Cardiac muscle cell (in vitro differentiated cells and primary cell): ENCODE results near the gene GLRA2. TPM values are rescaled to one million over a fixed set of nuclear protein-coding genes. Genes with fewer than 3 reads are reported as not detected.

Experiments
- DNase-seq, 2 donors: peaks; one replicate each; pipeline versions ENCODE4 v3.0.0 to v3.0.0-alpha.2; 2010 to 2017; ENCODE audit warnings: low read depth in 1 of 2, low spot score in 1 of 2
- H3K27ac ChIP-seq: fragments of 200-600 bp; sonication (generic); 2 replicates; pipeline ENCODE4 v1.5.1; 2016
- H3K27me3 ChIP-seq: fragments of 200-600 bp; sonication (generic); 2 replicates; pipeline ENCODE4 v1.6.0; 2016; ENCODE audit warnings: control low read depth
- H3K36me3 ChIP-seq: fragments of 200-600 bp; sonication (generic); 2 replicates; pipeline ENCODE4 v1.5.1; 2016; ENCODE audit warnings: control low read depth
- H3K4me1 ChIP-seq: fragments of 200-600 bp; sonication (generic); 2 replicates; pipeline ENCODE4 v1.8.1; 2017; ENCODE audit warnings: low read depth, mild to moderate bottlenecking, mixed run types
- H3K4me3 ChIP-seq: fragments of 200-600 bp; sonication (generic); 2 replicates; pipeline ENCODE4 v1.5.1; 2016; ENCODE audit warnings: mild to moderate bottlenecking
- H3K9me3 ChIP-seq: fragments of 200-600 bp; sonication (generic); 2 replicates; pipeline ENCODE4 v1.5.1; 2017; ENCODE audit warnings: low read depth, mild to moderate bottlenecking, control low read depth
- CTCF ChIP-seq: IDR thresholded peaks from 2 replicates; pipeline ENCODE4 v1.5.1; 2012; ENCODE audit warnings: low read depth, mild to moderate bottlenecking, low read length
- polyA plus RNA-seq: library from polyadenylated mRNA; unstranded; fragments of >200 nt; fragmentation: Nextera tagmentation; extraction: Ambion mirVana; gene quantifications from 2 replicates; pipeline ENCODE4 v1.2.1, GENCODE V29; 2016
- total RNA-seq: library from RNA; depleted of rRNA; stranded (reverse); fragments of >200 nt; gene quantifications from 2 replicates; pipeline ENCODE4 v1.2.3, GENCODE V29; 2016

The GLRA2 gene
- total and polyA plus RNA-seq, 2 experiments from 2014 or later: 0.12 to 0.15 TPM

- H3K4me1 ChIP-seq: no peaks in the 10 kb centered on the region
- H3K4me3 ChIP-seq: no peak overlapping the region
- H3K27ac ChIP-seq: no peak overlapping the region
- H3K9me3 ChIP-seq: no peaks in the 10 kb centered on the region
- no peaks in the 10 kb centered on the region for H3K36me3 ChIP-seq
- no peaks in the 10 kb centered on the region for H3K27me3 ChIP-seq
- no peak for TF ChIP-seq CTCF
- DNase-seq: no peak
Observed at GRCh38 chrX:14698790-14699189, 169.5 kb downstream of the GLRA2 start.

- Histone ChIP-seq H3K27me3 (no peaks in the 10 kb centered on the region), H3K27ac (no peak overlapping the region), H3K4me3 (no peak overlapping the region), H3K9me3 (no peaks in the 10 kb centered on the region), H3K36me3 (no peaks in the 10 kb centered on the region), H3K4me1 (no peaks in the 10 kb centered on the region)
- TF ChIP-seq CTCF: no peak
- no peak for DNase-seq
Observed at GRCh38 chrX:14700982-14701381, 171.6 kb downstream of the GLRA2 start.

DNA sequence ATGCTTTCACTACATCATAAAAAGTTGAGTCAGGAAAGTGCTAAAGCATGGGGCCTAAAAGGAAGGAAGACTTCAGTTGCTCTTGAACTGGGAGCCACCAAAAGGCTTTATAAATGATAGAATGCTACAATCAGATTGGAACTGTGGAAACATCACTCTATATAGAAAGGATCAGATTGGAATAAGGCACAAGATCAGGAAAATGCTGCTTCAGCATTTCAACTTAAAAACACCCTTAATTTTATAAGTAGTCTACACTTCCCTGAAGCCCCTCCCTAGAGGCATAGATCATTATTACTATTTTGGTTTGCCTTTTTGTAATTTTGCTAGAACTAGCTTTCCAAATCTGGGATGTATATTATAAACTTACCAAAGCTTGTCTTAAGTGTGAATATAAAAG, 172.8 kb downstream of the GLRA2 start:
- H3K36me3 ChIP-seq: no peaks in the 10 kb centered on the region
- no peaks in the 10 kb centered on the region for H3K4me1 ChIP-seq
- TF ChIP-seq CTCF: no peak
- H3K9me3 ChIP-seq: peaks cover 3% of the 10 kb centered on the region
- no peak overlapping the region for H3K27ac ChIP-seq
- H3K4me3 ChIP-seq: no peak overlapping the region
- no peaks in the 10 kb centered on the region for H3K27me3 ChIP-seq
- DNase-seq: no peak

GRCh38 chrX:14712096-14712495, 182.8 kb downstream of the GLRA2 start:
- Histone ChIP-seq H3K9me3 (no peaks in the 10 kb centered on the region), H3K4me3 (no peak overlapping the region), H3K27me3 (no peaks in the 10 kb centered on the region), H3K36me3 (no peaks in the 10 kb centered on the region), H3K4me1 (no peaks in the 10 kb centered on the region), H3K27ac (no peak overlapping the region)
- DNase-seq: no peak
- TF ChIP-seq CTCF: no peak

DNA sequence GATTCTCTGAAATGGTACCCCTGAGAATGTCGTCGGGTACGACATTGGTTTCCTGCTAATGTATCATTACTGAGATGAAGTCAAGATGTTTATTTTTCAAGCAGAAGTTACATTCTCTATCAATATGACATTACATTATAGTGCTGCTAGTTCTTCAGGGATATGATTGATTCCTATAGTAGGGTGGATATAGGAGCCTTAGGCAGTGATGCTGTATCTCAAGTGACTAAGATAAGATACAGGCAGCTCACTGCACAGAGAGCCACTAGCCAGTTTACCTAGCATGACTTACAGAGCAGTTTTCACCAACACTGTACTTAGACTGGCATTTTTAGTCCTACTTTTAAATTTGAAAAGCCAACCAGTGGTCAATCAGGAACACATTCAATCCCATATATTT, 188.6 kb downstream of the GLRA2 start:
- TF ChIP-seq CTCF: no peak
- no peak overlapping the region for H3K27ac ChIP-seq
- no peaks in the 10 kb centered on the region for H3K9me3 ChIP-seq
- H3K4me3 ChIP-seq: no peak overlapping the region
- no peaks in the 10 kb centered on the region for H3K36me3 ChIP-seq
- no peak for DNase-seq
- no peaks in the 10 kb centered on the region for H3K4me1 ChIP-seq
- H3K27me3 ChIP-seq: no peaks in the 10 kb centered on the region

GRCh38 chrX:14718403-14718802, 189.1 kb downstream of the GLRA2 start:
- DNase-seq: no peak

More at GRCh38 chrX:14718403-14718802, 189.1 kb downstream of the GLRA2 start:
- no peaks in the 10 kb centered on the region for H3K9me3 ChIP-seq
- no peaks in the 10 kb centered on the region for H3K4me1 ChIP-seq
- no peak overlapping the region for H3K4me3 ChIP-seq
- H3K27me3 ChIP-seq: no peaks in the 10 kb centered on the region
- no peak overlapping the region for H3K27ac ChIP-seq
- no peaks in the 10 kb centered on the region for H3K36me3 ChIP-seq
- no peak for TF ChIP-seq CTCF
